ENCODE results near the gene KCNG4.
"Not testable (repeated sequence)": the region's sequence is repeated elsewhere in the genome, so short reads cannot be mapped to it uniquely, and the experiment has no call there.

KCNG4 gene

DNA sequence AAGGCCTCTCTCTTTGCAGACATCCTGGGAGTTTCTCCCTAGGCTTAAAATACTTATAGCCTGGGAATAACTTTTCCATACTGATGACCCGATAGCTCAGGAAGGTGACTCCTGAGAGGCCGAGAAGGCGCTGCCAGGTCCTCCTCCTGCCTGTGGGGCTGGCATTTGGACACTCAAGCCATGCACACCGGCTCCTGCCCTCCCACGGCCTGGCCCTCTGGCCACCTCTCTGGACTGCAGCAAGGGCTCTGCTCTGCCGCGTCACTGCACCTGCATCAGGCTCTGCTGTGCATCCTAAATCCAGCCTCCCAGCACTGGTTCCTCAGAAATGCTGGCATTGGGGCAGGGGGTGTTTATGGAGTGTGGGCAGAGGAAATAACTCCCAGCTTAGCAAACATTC, 14.2 kb downstream of the KCNG4 start:
- H3K4me1 ChIP-seq (ENCODE audit: control insufficient read depth, insufficient read depth, low read length) = no peaks in the 10 kb centered on the region
- no peak overlapping the region for H3K27ac ChIP-seq (ENCODE audit: insufficient read depth, low read depth, low read length, poor library complexity, severe bottlenecking)
- H3K27me3 ChIP-seq (ENCODE audit: control insufficient read depth, insufficient read depth, low read length, poor library complexity, severe bottlenecking) = no peaks in the 10 kb centered on the region
- no peak overlapping the region for H3K4me3 ChIP-seq (ENCODE audit: insufficient read depth, low read depth, low read length)
- 93 to 94% methylated on average over 7 of the region's 7 CpGs for whole genome bisulfite sequencing, 2 experiments
- H3K36me3 ChIP-seq (ENCODE audit: control insufficient read depth, insufficient read depth, low read length) = no peaks in the 10 kb centered on the region
- H3K9me3 ChIP-seq (ENCODE audit: control insufficient read depth, low read length) = no peaks in the 10 kb centered on the region

GRCh38 chr16:84225126-84225525, 14.7 kb downstream of the KCNG4 start:
- Histone ChIP-seq H3K4me3 (ENCODE audit: insufficient read depth, low read depth, low read length) (no peak overlapping the region), H3K36me3 (ENCODE audit: control insufficient read depth, insufficient read depth, low read length) (no peaks in the 10 kb centered on the region), H3K27ac (ENCODE audit: insufficient read depth, low read depth, low read length, poor library complexity, severe bottlenecking) (no peak overlapping the region), H3K4me1 (ENCODE audit: control insufficient read depth, insufficient read depth, low read length) (no peaks in the 10 kb centered on the region), H3K27me3 (ENCODE audit: control insufficient read depth, insufficient read depth, low read length, poor library complexity, severe bottlenecking) (no peaks in the 10 kb centered on the region), H3K9me3 (ENCODE audit: control insufficient read depth, low read length) (no peaks in the 10 kb centered on the region)
- WGBS, 2 experiments = 89 to 94% methylated on average over 3 of the region's 3 CpGs

- Histone ChIP-seq H3K36me3 (ENCODE audit: control insufficient read depth, insufficient read depth, low read length) (no peaks in the 10 kb centered on the region), H3K4me1 (ENCODE audit: control insufficient read depth, insufficient read depth, low read length) (no peaks in the 10 kb centered on the region), H3K27me3 (ENCODE audit: control insufficient read depth, insufficient read depth, low read length, poor library complexity, severe bottlenecking) (no peaks in the 10 kb centered on the region), H3K9me3 (ENCODE audit: control insufficient read depth, low read length) (no peaks in the 10 kb centered on the region), H3K4me3 (ENCODE audit: insufficient read depth, low read depth, low read length) (no peak overlapping the region), H3K27ac (ENCODE audit: insufficient read depth, low read depth, low read length, poor library complexity, severe bottlenecking) (no peak overlapping the region)
- 93 to 97% methylated on average over 3 of the region's 3 CpGs for WGBS, 2 experiments
Measured at GRCh38 chr16:84224554-84224953, 15.3 kb downstream of the KCNG4 start.

DNA sequence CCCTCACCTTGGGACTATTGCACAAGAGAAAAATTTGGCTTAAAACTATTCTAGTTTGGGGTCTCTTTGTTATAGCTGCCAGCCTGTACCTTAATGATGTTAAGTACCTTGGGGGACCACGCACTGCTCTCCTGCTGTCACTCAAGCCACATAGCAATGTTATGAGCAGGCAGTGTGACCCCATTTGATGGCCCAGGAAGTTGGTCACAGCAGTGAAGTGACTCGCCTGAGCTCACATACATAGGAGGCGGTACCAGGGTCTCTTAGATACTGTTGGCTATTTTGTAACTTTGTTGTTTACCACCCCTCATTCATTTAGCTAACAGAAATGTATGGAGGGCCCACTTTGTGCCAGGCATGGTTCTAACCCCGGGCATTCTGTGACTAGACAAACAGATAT, 16.4 kb downstream of the KCNG4 start:
- H3K27me3 ChIP-seq (ENCODE audit: control insufficient read depth, insufficient read depth, low read length, poor library complexity, severe bottlenecking) = no peaks in the 10 kb centered on the region

DNA sequence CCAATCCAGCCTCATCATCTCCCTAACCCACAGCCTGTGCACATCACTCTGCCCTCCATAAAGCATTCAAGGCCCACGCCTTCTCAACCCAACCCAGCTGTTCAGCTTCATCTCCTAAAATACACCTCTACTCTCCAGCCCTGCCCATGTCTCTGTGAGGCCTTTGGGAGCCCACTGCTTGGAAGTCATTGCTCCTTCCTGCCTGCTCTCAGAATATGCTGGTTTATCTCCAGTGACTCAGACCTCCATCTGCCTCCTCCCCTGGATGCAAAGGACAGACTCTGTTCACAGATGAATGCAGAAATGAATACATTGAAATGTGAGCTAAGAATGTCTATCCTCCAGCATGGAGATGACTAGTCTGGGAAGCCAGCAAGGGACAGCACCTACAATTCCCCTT, 19.0 kb downstream of the KCNG4 start:
- no peak overlapping the region for H3K27ac ChIP-seq (ENCODE audit: insufficient read depth, low read depth, low read length, poor library complexity, severe bottlenecking)
- 86 to 93% methylated on average over 1 of the region's 1 CpG for WGBS, 2 experiments
- H3K9me3 ChIP-seq (ENCODE audit: control insufficient read depth, low read length) = no peaks in the 10 kb centered on the region
- no peaks in the 10 kb centered on the region for H3K4me1 ChIP-seq (ENCODE audit: control insufficient read depth, insufficient read depth, low read length)
- no peaks in the 10 kb centered on the region for H3K36me3 ChIP-seq (ENCODE audit: control insufficient read depth, insufficient read depth, low read length)
- no peak overlapping the region for H3K4me3 ChIP-seq (ENCODE audit: insufficient read depth, low read depth, low read length)
- no peaks in the 10 kb centered on the region for H3K27me3 ChIP-seq (ENCODE audit: control insufficient read depth, insufficient read depth, low read length, poor library complexity, severe bottlenecking)

More for the DNA sequence above, 16.4 kb downstream of the KCNG4 start:
- no peaks in the 10 kb centered on the region for H3K9me3 ChIP-seq (ENCODE audit: control insufficient read depth, low read length)
- WGBS, 2 experiments = 83 to 93% methylated on average over 4 of the region's 4 CpGs
- no peak overlapping the region for H3K4me3 ChIP-seq (ENCODE audit: insufficient read depth, low read depth, low read length)
- no peak overlapping the region for H3K27ac ChIP-seq (ENCODE audit: insufficient read depth, low read depth, low read length, poor library complexity, severe bottlenecking)
- H3K4me1 ChIP-seq (ENCODE audit: control insufficient read depth, insufficient read depth, low read length) = no peaks in the 10 kb centered on the region
- H3K36me3 ChIP-seq (ENCODE audit: control insufficient read depth, insufficient read depth, low read length) = no peaks in the 10 kb centered on the region

DNA sequence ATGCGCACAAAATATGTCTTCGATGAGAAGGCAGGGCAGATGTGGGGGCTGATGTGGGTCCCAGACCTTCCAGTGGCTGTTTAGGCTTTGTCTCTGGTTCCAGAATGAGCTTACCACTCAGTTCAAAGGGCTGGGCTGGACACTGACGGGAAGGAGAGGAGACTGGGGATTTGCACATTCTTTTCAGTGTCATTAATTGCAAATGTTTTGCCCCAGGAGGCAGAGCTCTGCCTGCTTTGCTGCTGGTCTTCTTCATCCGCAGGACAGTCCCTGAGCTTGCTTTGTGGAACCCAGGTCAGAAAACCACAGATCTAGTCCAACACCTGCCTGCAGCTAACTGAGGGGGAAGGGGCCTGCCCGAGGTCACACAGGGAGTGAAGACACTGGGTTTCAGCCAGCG, 20.9 kb downstream of the KCNG4 start:
- H3K27ac ChIP-seq (ENCODE audit: insufficient read depth, low read depth, low read length, poor library complexity, severe bottlenecking) = no peak overlapping the region
- no peak overlapping the region for H3K4me3 ChIP-seq (ENCODE audit: insufficient read depth, low read depth, low read length)
- H3K36me3 ChIP-seq (ENCODE audit: control insufficient read depth, insufficient read depth, low read length) = no peaks in the 10 kb centered on the region
- H3K27me3 ChIP-seq (ENCODE audit: control insufficient read depth, insufficient read depth, low read length, poor library complexity, severe bottlenecking) = no peaks in the 10 kb centered on the region
- H3K4me1 ChIP-seq (ENCODE audit: control insufficient read depth, insufficient read depth, low read length) = no peaks in the 10 kb centered on the region
- WGBS, 2 experiments = 59 to 69% methylated on average over 6 of the region's 6 CpGs
- H3K9me3 ChIP-seq (ENCODE audit: control insufficient read depth, low read length) = no peaks in the 10 kb centered on the region

GRCh38 chr16:84218176-84218823, 21.5 kb downstream of the KCNG4 start:
- WGBS, 2 experiments = 92 to 95% methylated on average over 17 of the region's 17 CpGs
- no peak overlapping the region for H3K4me3 ChIP-seq (ENCODE audit: insufficient read depth, low read depth, low read length)
- H3K27ac ChIP-seq (ENCODE audit: insufficient read depth, low read depth, low read length, poor library complexity, severe bottlenecking) = no peak overlapping the region

GRCh38 chr16:84216144-84216543, 23.7 kb downstream of the KCNG4 start:
- not testable (repeated sequence) for H3K4me3 ChIP-seq (ENCODE audit: insufficient read depth, low read depth, low read length); H3K27ac ChIP-seq (ENCODE audit: insufficient read depth, low read depth, low read length, poor library complexity, severe bottlenecking); H3K4me1 ChIP-seq (ENCODE audit: control insufficient read depth, insufficient read depth, low read length); H3K36me3 ChIP-seq (ENCODE audit: control insufficient read depth, insufficient read depth, low read length); H3K9me3 ChIP-seq (ENCODE audit: control insufficient read depth, low read length); H3K27me3 ChIP-seq (ENCODE audit: control insufficient read depth, insufficient read depth, low read length, poor library complexity, severe bottlenecking)
- WGBS, 2 experiments = 86 to 89% methylated on average over 3 of the region's 3 CpGs

More at GRCh38 chr16:84218176-84218823, 21.5 kb downstream of the KCNG4 start:
- Histone ChIP-seq H3K36me3 (ENCODE audit: control insufficient read depth, insufficient read depth, low read length) (no peaks in the 10 kb centered on the region), H3K27me3 (ENCODE audit: control insufficient read depth, insufficient read depth, low read length, poor library complexity, severe bottlenecking) (no peaks in the 10 kb centered on the region), H3K4me1 (ENCODE audit: control insufficient read depth, insufficient read depth, low read length) (no peaks in the 10 kb centered on the region), H3K9me3 (ENCODE audit: control insufficient read depth, low read length) (no peaks in the 10 kb centered on the region)

DNA sequence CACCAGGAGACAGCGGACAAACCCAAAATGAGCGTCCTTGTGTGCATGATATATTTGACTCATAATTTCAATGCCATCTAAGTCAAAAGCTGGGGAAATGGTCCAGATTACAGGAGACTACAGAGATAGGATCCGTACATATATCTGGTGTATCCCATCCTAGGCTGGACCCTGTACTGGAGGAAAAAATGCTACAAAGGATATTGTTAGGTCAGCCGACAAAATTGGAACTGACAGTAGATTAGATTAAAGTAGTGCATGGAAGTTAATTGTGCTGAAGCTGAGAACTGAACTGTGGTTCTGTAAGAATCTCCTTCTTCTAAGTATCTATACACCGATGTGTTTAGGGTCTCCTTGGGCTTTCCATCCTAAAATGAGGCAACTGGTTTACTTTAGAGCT, 24.3 kb downstream of the KCNG4 start:
- Histone ChIP-seq H3K36me3 (ENCODE audit: control insufficient read depth, insufficient read depth, low read length) (no peaks in the 10 kb centered on the region), H3K27me3 (ENCODE audit: control insufficient read depth, insufficient read depth, low read length, poor library complexity, severe bottlenecking) (no peaks in the 10 kb centered on the region), H3K4me1 (ENCODE audit: control insufficient read depth, insufficient read depth, low read length) (no peaks in the 10 kb centered on the region), H3K9me3 (ENCODE audit: control insufficient read depth, low read length) (no peaks in the 10 kb centered on the region), H3K27ac (ENCODE audit: insufficient read depth, low read depth, low read length, poor library complexity, severe bottlenecking) (no peak overlapping the region), H3K4me3 (ENCODE audit: insufficient read depth, low read depth, low read length) (no peak overlapping the region)
- 89 to 95% methylated on average over 4 to 5 of the region's 5 CpGs for WGBS, 2 experiments

GRCh38 chr16:84214451-84215066, 25.3 kb downstream of the KCNG4 start:
- H3K9me3 ChIP-seq (ENCODE audit: control insufficient read depth, low read length) = no peaks in the 10 kb centered on the region
- H3K27me3 ChIP-seq (ENCODE audit: control insufficient read depth, insufficient read depth, low read length, poor library complexity, severe bottlenecking) = no peaks in the 10 kb centered on the region
- H3K36me3 ChIP-seq (ENCODE audit: control insufficient read depth, insufficient read depth, low read length) = no peaks in the 10 kb centered on the region
- H3K4me1 ChIP-seq (ENCODE audit: control insufficient read depth, insufficient read depth, low read length) = no peaks in the 10 kb centered on the region
- no peak overlapping the region for H3K27ac ChIP-seq (ENCODE audit: insufficient read depth, low read depth, low read length, poor library complexity, severe bottlenecking)
- 92% methylated on average over 15 of the region's 15 CpGs for WGBS, 2 experiments
- no peak overlapping the region for H3K4me3 ChIP-seq (ENCODE audit: insufficient read depth, low read depth, low read length)

All from ectodermal cell (in vitro differentiated cells).